ENCODE measurements around the gene STOX1. TPM values are rescaled to one million over a fixed set of nuclear protein-coding genes. Genes with fewer than 3 reads are reported as not detected.
"Not testable (repeated sequence)": the region's sequence is repeated elsewhere in the genome, so short reads cannot be mapped to it uniquely, and the experiment has no call there.

STOX1 gene
- polyA plus RNA-seq, 4 donors: 9.1 to 13.1 (median 10.7) TPM

- peak in 3 of 4 donors; percentile 55 to 67 (median 65) for DNase-seq (ENCODE audit: low read depth in 4 of 4, low spot score in 2 of 4)
Measured at GRCh38 chr10:68876246-68877138, 49.2 kb downstream of the STOX1 start.

GRCh38 chr10:68877482-68878110 is 50.3 kb downstream of the STOX1 start:
- no peak for DNase-seq (ENCODE audit: low read depth in 4 of 4, low spot score in 2 of 4)

GRCh38 chr10:68878496-68878895 is 51.2 kb downstream of the STOX1 start:
- DNase-seq (ENCODE audit: low read depth in 4 of 4, low spot score in 2 of 4): no peak

- no peak for DNase-seq (ENCODE audit: low read depth in 4 of 4, low spot score in 2 of 4)
Measured at GRCh38 chr10:68879628-68880027, 52.3 kb downstream of the STOX1 start.

GRCh38 chr10:68880181-68880580 is 52.9 kb downstream of the STOX1 start:
- no peak for DNase-seq (ENCODE audit: low read depth in 4 of 4, low spot score in 2 of 4)

- no peak for DNase-seq (ENCODE audit: low read depth in 4 of 4, low spot score in 2 of 4)
Measured at GRCh38 chr10:68895041-68895440, 67.7 kb downstream of the STOX1 start.

GRCh38 chr10:68897336-68897741 is 70.0 kb downstream of the STOX1 start:
- peak; percentile 42 to 66 (median 47) for DNase-seq (ENCODE audit: low read depth in 4 of 4, low spot score in 2 of 4)

GRCh38 chr10:68899186-68899745 is 71.9 kb downstream of the STOX1 start:
- no peak for DNase-seq (ENCODE audit: low read depth in 4 of 4, low spot score in 2 of 4)

- peak in 1 of 4 donors; percentile 79 for DNase-seq (ENCODE audit: low read depth in 4 of 4, low spot score in 2 of 4)
Measured at GRCh38 chr10:68900427-68901104, 73.2 kb downstream of the STOX1 start.

- peak; percentile 97 to 99 (median 98) for DNase-seq (ENCODE audit: low read depth in 4 of 4, low spot score in 2 of 4)
Measured at GRCh38 chr10:68901105-68901927, 74.0 kb downstream of the STOX1 start, which contains the start of gene DDX50. Gene DDX50 (plus strand): TSS chr10:68901315. CDS start chr10:68901385, 70 bp downstream.

GRCh38 chr10:68902382-68902781 is 75.1 kb downstream of the STOX1 start:
- DNase-seq (ENCODE audit: low read depth in 4 of 4, low spot score in 2 of 4): no peak

GRCh38 chr10:68924593-68924992 is 97.3 kb downstream of the STOX1 start:
- DNase-seq (ENCODE audit: low read depth in 4 of 4, low spot score in 2 of 4): peak in 1 of 4 donors; percentile 21

- no peak for DNase-seq (ENCODE audit: low read depth in 4 of 4, low spot score in 2 of 4)
Measured at GRCh38 chr10:68925489-68925888, 98.2 kb downstream of the STOX1 start.

- DNase-seq (ENCODE audit: low read depth in 4 of 4, low spot score in 2 of 4): not testable (repeated sequence)
Measured at GRCh38 chr10:68929157-68929556, 101.8 kb downstream of the STOX1 start.

- DNase-seq (ENCODE audit: low read depth in 4 of 4, low spot score in 2 of 4): not testable (repeated sequence)
Measured at GRCh38 chr10:68929888-68930287, 102.6 kb downstream of the STOX1 start.

GRCh38 chr10:68932860-68933259 is 105.5 kb downstream of the STOX1 start:
- not testable (repeated sequence) for DNase-seq (ENCODE audit: low read depth in 4 of 4, low spot score in 2 of 4)

GRCh38 chr10:68934994-68935393 is 107.7 kb downstream of the STOX1 start:
- no peak for DNase-seq (ENCODE audit: low read depth in 4 of 4, low spot score in 2 of 4)

- peak in 1 of 4 donors; percentile 21 for DNase-seq (ENCODE audit: low read depth in 4 of 4, low spot score in 2 of 4)
Measured at GRCh38 chr10:68938117-68938516, 110.8 kb downstream of the STOX1 start.

- DNase-seq (ENCODE audit: low read depth in 4 of 4, low spot score in 2 of 4): no peak
Measured at GRCh38 chr10:68938884-68939283, 111.6 kb downstream of the STOX1 start.

- not testable (repeated sequence) for DNase-seq (ENCODE audit: low read depth in 4 of 4, low spot score in 2 of 4)
Measured at GRCh38 chr10:68940917-68941316, 113.6 kb downstream of the STOX1 start.

Data from left renal cortex interstitium (tissue), 4 donors.